K562 (cell line): ENCODE data around the gene LRRC4. TPM values are rescaled to one million over a fixed set of nuclear protein-coding genes. Genes with fewer than 3 reads are reported as not detected.
A peak's percentile ranks its signal among the peaks of the same experiment; 100 is the strongest.

Source experiments
- ETV1 ChIP-seq: fragments of 450-650 bp; conservative IDR thresholded peaks from 2 replicates; pipeline ENCODE4 v1.6.1; 2016; ENCODE audit warnings: missing genetic modification characterization, control low read depth, low read depth, missing compliant biosample characterization
- HMG20A ChIP-seq: fragments of 450-650 bp; formaldehyde crosslinking; conservative IDR thresholded peaks from 2 replicates; pipeline ENCODE4 v1.4.0; 2020; ENCODE audit warnings: mild to moderate bottlenecking, mixed read lengths
- HSF4 ChIP-seq: fragments of 250-450 bp; sonication (Bioruptor Pico); IDR thresholded peaks from 2 replicates; pipeline ENCODE4 v2.1.2; 2022; ENCODE audit warnings: mild to moderate bottlenecking, moderate library complexity, borderline replicate concordance
- JUND ChIP-seq, 2 experiments: IDR thresholded peaks; 2 replicates in 1 of 2; 3 replicates in 1 of 2; pipeline ENCODE4 v1.6.1; 2011; ENCODE audit warnings: borderline replicate concordance in 2 of 2, low read depth in 2 of 2, low read length in 2 of 2, improper control_type of control experiment in 1 of 2, missing biosample characterization in 1 of 2, missing genetic modification characterization in 1 of 2, missing genetic modification reagents in 1 of 2
- KLF16 ChIP-seq: IDR thresholded peaks from 2 replicates; pipeline ENCODE4 v1.6.1; 2016; ENCODE audit warnings: antibody characterized with exemption
- NFRKB ChIP-seq: fragments of 450-650 bp; IDR thresholded peaks from 2 replicates; pipeline ENCODE4 v1.6.1; 2016; ENCODE audit warnings: low read depth
- PCBP1 ChIP-seq: fragments of 200-400 bp; formaldehyde crosslinking; IDR thresholded peaks from 2 replicates; pipeline ENCODE4 v1.6.1; 2018; ENCODE audit warnings: mild to moderate bottlenecking, low read depth, low read length; ENCODE audit not compliant: poor library complexity, severe bottlenecking
- POLR2G ChIP-seq: fragments of 200-400 bp; formaldehyde crosslinking; IDR thresholded peaks from 2 replicates; pipeline ENCODE4 v1.6.1; 2017; ENCODE audit warnings: low read depth, mild to moderate bottlenecking, antibody characterized with exemption, low read length, moderate library complexity
- polyA plus RNA-seq, 8 experiments: library from polyadenylated mRNA; depleted of rRNA in 4 of 8; stranded (reverse) in 5 of 8; unstranded in 3 of 8; fragments of >200 nt; fragmentation: Nextera tagmentation in 2 of 8; fragmentation: Illumina TruSeq in 1 of 8; extraction: Ambion mirVana in 2 of 8; extraction: Trizol in 1 of 8; gene quantifications; 2 replicates each; pipeline versions ENCODE4 v1.2.1 to v1.2.3, GENCODE V29; 2011 to 2014; ENCODE audit warnings: inconsistent platforms in 1 of 8, missing spikeins in 1 of 8
- total RNA-seq, 7 experiments: library from RNA; depleted of rRNA in 6 of 7; stranded (reverse); fragments of >200 nt in 6 of 7; fragmentation: Illumina TruSeq in 2 of 7; extraction: Trizol in 2 of 7; gene quantifications; 2 replicates each; pipeline versions ENCODE4 v1.2.1 to v1.2.3, GENCODE V29; 2011 to 2021; ENCODE audit warnings: low replicate concordance in 1 of 7
- TF ChIP-seq, protein P1 (sequence below): sonication (generic); formaldehyde crosslinking; IDR thresholded peaks from 2 replicates; pipeline ENCODE4 v1.8.0; 2022; ENCODE audit warnings: mild to moderate bottlenecking, low read depth, missing genetic modification reagents
- TF ChIP-seq, protein P2 (sequence below): sonication (generic); formaldehyde crosslinking; IDR thresholded peaks from 2 replicates; pipeline ENCODE4 v1.8.1; 2023; ENCODE audit warnings: mild to moderate bottlenecking, missing genetic modification reagents
- TF ChIP-seq, protein P3 (sequence below), 2 experiments: IDR thresholded peaks; 2 replicates each; pipeline ENCODE4 v1.6.1; 2011; ENCODE audit warnings: borderline replicate concordance in 1 of 2, control low read depth in 1 of 2, low read depth in 1 of 2, low read length in 1 of 2, mild to moderate bottlenecking in 1 of 2, mixed read lengths in 1 of 2, moderate library complexity in 1 of 2; ENCODE audit not compliant: insufficient read depth in 1 of 2, insufficient read length in 1 of 2, poor library complexity in 1 of 2, severe bottlenecking in 1 of 2; ENCODE audit errors: extremely low read depth in 1 of 2

LRRC4 gene
- total and polyA plus RNA-seq, 9 of the 15 experiments (the other 6 are each of a cell fraction or from before 2014, with no cell fraction given): 0.04 to 0.11 TPM; not detected in 7

DNA sequence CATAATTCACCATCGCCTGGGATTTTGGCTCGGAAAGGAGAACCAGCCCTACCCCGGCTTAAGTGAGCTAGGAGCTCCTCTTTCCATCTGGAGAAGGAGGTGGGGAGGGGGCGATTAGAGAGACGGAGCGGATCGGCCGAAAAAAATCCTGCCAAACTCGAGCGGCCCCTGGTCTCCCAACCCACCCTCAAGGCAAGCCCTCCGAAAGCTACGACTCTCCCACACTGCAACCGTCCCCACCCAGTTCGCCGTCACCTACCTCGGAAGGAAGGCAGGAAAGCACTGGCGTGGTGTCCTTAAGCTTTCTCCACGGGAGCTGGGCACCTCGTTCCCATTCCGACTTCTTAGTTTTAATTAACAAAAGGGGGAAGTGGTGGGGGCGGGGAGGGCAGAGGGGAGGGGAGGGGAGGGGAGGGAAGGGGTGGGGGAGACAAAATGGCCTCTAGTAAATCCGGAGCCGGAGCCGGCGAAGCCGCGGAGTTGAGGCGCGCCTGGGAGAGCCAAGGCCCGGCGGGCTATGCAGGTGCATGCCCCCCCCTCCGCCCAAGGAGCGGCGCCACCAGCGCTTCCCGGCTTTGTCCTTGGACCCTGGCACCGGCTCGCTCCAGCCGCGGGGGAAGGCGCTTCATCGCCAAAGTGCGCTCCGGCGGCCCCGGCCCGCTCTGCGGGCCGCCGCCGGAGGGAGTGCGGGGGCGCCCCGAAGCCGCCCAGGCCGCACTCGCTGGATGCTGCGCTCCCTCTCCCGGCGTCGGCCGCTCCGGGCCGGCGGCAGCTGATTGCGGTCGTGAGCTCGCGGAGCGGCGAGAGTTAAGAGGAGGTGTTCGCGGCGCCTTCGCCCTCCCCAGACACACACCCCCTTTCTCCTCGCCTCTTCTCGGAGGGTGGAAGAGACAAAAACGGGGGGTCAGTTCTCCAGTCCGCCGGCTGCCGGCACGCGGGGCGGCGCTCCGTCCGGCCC is at the start of gene LRRC4 (continued):
- TF ChIP-seq, protein P1, sequence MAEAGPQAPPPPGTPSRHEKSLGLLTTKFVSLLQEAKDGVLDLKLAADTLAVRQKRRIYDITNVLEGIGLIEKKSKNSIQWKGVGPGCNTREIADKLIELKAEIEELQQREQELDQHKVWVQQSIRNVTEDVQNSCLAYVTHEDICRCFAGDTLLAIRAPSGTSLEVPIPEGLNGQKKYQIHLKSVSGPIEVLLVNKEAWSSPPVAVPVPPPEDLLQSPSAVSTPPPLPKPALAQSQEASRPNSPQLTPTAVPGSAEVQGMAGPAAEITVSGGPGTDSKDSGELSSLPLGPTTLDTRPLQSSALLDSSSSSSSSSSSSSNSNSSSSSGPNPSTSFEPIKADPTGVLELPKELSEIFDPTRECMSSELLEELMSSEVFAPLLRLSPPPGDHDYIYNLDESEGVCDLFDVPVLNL (CRISPR knock-in tag): no peak
- TF ChIP-seq JUND (IDR thresholded peaks at IDR 0.05; ENCODE audit: borderline replicate concordance, low read depth, low read length) (no peak), JUND (tag; IDR thresholded peaks at IDR 0.05; ENCODE audit: borderline replicate concordance, low read depth, low read length) (no peak), ETV1 (no peak), KLF16 (no peak), HMG20A (CRISPR knock-in tag) (no peak), HSF4 (CRISPR knock-in tag) (no peak), NFRKB (no peak), POLR2G (peak; percentile 56), PCBP1 (peak; percentile 85)
- TF ChIP-seq, protein P2, sequence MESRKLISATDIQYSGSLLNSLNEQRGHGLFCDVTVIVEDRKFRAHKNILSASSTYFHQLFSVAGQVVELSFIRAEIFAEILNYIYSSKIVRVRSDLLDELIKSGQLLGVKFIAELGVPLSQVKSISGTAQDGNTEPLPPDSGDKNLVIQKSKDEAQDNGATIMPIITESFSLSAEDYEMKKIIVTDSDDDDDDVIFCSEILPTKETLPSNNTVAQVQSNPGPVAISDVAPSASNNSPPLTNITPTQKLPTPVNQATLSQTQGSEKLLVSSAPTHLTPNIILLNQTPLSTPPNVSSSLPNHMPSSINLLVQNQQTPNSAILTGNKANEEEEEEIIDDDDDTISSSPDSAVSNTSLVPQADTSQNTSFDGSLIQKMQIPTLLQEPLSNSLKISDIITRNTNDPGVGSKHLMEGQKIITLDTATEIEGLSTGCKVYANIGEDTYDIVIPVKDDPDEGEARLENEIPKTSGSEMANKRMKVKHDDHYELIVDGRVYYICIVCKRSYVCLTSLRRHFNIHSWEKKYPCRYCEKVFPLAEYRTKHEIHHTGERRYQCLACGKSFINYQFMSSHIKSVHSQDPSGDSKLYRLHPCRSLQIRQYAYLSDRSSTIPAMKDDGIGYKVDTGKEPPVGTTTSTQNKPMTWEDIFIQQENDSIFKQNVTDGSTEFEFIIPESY (CRISPR knock-in tag): peak; percentile 34
- TF ChIP-seq, protein P3, sequence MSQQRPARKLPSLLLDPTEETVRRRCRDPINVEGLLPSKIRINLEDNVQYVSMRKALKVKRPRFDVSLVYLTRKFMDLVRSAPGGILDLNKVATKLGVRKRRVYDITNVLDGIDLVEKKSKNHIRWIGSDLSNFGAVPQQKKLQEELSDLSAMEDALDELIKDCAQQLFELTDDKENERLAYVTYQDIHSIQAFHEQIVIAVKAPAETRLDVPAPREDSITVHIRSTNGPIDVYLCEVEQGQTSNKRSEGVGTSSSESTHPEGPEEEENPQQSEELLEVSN (IDR thresholded peaks at IDR 0.05; ENCODE audit: borderline replicate concordance in 1 of 2, extremely low read depth in 1 of 2, insufficient read depth in 1 of 2, insufficient read length in 1 of 2, low read depth in 1 of 2, low read length in 1 of 2, poor library complexity in 1 of 2, severe bottlenecking in 1 of 2): no peak
